OCI-M1 (cell line): ENCODE results near the gene ST3GAL5.

Experiments
- DNase-seq: peaks from one replicate; lab custom pipeline; 2025; lab: John Stamatoyannopoulos, UW

Gene ST3GAL5

GRCh38 chr2:85790032-85790431, 98.8 kb downstream of the ST3GAL5 start:
- DNase-seq = no peak

DNA sequence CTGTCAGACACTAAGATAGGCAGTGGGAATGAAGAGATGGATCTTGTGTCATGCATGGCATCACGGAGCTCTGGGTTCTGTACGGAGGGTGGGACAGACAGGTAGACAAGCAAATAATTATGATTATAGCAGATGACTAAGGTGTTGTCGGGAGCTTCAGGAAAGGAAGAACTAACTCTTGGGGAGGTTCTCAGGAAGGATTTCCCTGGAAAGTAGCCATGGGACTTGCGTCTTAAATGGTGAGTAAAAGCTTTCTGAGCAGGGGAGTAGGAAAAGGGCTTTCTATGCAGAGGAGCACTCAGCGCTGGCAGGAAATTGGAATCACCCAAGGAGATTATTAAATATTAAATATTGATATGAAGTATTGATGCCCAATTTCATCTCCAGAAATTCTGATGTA, 99.5 kb downstream of the ST3GAL5 start:
- no peak for DNase-seq

DNA sequence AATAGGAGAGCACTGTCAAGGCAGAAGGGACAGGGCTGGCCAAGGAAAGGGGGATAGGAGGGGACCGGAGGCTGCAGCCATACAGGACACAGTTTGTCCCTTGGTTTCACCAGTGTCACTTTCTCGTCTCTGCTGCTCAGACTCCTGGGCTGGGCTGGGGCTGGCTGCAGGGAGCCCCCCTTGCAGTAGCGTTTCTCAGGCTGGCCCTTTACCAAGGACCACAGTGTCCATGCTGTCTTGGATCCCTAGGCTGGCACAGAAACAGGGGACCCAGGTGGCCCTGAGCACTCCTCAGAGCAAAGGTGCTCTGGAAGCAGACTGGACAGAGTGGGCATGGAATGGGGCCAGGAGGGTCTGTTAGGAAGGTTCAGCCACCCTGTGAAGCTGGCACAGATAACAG, 100.2 kb downstream of the ST3GAL5 start:
- DNase-seq = no peak

DNA sequence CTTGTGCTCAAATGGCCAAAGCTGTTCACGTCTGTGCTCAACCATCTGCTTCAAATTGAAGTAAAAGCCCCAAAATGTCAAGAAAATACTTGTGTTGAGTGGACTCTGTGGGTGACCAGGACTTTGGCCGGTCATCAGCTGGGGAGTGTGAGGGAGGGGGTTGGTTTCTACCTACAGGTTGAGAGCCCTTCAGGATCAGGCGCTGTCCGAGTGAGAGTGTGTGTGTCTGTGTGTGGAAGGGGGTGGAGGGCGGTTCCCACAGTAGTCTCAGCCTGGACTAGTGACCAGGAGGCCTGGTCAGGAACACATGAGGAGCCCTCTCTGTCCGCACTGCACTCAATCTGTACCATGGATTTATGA, 100.8 kb downstream of the ST3GAL5 start:
- no peak for DNase-seq

DNA sequence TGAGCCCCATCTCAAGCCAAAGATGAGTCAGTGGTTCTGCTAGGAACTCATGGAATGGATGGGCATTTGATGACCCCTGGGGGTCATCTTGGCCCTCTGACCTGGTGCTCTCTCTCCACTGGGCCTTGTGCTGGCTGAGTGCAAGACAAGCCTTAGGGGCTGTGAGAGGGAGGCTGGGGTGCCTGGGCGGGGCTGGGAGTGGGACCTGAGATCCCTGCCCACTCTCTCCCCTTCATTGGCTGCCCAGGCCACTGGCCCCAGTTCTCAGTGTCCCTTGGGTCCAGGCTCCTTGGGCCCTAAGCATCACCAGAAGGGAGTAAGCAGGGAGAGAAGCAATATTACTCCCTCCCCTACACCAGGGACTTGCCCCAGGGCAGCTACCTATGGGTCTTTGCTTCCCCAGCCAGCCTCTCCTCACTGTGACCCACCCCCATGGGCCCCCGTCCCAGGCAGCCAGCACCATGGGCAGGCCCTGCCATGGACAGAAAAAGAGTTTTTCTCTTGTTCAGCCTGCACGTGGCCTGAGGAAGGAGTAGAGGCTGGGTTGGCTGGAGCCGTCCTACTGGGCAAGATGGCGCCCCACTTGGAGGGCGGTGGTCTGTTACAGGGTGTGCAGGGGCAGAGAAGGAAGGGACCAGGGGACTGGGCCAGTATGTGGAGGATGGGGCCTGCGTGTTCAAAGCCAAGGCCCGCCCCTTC, 101.4 kb downstream of the ST3GAL5 start:
- DNase-seq = no peak
